ENCODE data around the gene GMIP. TPM values are rescaled to one million over a fixed set of nuclear protein-coding genes. Genes with fewer than 3 reads are reported as not detected.

GMIP gene, protein sequence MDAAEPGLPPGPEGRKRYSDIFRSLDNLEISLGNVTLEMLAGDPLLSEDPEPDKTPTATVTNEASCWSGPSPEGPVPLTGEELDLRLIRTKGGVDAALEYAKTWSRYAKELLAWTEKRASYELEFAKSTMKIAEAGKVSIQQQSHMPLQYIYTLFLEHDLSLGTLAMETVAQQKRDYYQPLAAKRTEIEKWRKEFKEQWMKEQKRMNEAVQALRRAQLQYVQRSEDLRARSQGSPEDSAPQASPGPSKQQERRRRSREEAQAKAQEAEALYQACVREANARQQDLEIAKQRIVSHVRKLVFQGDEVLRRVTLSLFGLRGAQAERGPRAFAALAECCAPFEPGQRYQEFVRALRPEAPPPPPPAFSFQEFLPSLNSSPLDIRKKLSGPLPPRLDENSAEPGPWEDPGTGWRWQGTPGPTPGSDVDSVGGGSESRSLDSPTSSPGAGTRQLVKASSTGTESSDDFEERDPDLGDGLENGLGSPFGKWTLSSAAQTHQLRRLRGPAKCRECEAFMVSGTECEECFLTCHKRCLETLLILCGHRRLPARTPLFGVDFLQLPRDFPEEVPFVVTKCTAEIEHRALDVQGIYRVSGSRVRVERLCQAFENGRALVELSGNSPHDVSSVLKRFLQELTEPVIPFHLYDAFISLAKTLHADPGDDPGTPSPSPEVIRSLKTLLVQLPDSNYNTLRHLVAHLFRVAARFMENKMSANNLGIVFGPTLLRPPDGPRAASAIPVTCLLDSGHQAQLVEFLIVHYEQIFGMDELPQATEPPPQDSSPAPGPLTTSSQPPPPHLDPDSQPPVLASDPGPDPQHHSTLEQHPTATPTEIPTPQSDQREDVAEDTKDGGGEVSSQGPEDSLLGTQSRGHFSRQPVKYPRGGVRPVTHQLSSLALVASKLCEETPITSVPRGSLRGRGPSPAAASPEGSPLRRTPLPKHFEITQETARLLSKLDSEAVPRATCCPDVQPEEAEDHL
- total RNA-seq: 11.2 and 14.7 TPM in 2 replicates

DNA sequence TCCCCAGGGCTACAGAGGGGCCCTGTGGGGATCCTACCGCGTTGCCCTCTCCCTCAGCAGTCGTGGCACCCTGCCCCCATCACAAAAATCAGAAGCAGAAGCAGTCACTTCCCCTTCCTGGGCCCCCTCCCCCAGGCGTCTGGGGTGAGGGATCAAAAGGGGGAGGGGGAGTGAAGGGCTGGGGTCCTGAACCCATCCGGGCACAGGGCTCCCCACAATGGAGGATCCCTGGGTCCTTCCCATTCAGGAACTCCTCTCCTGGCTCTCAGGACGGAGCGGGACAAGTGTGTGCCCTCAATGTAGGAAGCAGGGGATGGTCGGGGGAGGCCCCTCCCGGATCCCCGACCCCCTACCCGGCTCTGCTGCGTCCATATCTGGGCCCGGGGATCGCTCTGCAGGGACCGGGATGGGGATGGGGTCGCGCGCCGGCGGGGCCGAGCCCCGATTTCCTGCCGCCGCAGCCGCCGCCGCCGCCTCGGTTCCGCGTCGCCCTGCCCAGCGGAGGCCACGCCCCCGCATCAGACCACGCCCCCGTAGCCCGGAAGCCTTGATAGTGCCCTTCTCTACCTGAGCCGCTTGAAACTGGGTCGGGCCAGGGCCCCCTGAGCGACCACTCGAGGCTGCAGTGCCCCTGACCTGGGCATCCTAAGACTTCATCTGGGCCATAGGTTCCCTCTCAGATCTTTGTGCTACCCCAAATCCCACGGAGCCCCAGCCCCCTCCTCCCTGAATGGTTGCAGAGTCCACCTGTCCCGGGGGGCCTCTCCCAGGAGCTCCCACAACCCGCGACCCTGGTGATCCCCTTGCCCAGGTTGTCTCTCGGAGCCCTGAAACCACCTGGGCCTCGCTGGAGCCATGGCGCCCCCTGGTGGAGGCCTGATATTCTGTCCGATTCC, at the start of gene GMIP:
Gene GMIP (minus strand): TSS at position 500 of the 896 bp plus-strand sequence. CDS start 128 bp downstream, at position 372.

DNA sequence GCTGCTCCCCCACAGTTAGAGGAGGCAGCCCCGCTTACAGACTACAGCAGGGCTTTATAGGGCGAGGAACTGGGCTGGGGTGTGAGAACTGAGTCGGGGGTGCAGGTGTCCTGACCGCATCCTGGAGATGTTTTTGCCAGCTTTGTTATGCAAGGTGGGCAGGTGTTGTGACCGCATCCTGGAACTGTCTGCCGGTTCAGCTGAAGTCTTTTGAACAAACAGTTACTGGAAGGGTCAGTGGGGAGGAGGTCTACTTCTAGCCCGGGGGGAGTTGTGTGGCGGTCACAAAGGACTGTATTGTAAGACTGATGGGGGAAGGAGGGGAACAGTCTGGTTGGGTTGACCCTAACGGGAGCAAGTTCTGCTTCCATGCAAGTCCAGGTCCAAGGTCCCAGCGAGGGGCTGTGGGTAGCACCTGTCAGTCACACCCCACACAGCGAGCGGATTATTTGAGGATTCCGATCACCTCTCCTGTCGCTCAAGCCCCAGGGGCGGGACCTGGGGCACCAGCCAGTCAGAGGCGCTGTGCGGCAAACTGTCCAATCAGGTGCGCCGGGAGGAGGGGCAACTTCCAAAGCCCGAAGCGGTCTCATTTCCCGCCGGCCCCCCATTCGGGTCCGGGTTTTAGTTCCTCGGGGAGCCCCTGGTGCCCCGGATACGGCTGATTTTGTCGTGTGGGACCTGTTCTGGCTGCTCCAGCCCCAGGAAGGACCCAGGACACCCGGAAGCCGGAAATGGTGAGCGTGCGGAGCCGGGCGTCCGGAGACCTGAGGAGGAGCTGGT, 25.0 kb upstream of the GMIP start, which contains the start of gene ZNF101:
Gene ZNF101 (plus strand): TSS at position 610 of the 783 bp plus-strand sequence. CDS start 125 bp downstream, at position 735.

DNA sequence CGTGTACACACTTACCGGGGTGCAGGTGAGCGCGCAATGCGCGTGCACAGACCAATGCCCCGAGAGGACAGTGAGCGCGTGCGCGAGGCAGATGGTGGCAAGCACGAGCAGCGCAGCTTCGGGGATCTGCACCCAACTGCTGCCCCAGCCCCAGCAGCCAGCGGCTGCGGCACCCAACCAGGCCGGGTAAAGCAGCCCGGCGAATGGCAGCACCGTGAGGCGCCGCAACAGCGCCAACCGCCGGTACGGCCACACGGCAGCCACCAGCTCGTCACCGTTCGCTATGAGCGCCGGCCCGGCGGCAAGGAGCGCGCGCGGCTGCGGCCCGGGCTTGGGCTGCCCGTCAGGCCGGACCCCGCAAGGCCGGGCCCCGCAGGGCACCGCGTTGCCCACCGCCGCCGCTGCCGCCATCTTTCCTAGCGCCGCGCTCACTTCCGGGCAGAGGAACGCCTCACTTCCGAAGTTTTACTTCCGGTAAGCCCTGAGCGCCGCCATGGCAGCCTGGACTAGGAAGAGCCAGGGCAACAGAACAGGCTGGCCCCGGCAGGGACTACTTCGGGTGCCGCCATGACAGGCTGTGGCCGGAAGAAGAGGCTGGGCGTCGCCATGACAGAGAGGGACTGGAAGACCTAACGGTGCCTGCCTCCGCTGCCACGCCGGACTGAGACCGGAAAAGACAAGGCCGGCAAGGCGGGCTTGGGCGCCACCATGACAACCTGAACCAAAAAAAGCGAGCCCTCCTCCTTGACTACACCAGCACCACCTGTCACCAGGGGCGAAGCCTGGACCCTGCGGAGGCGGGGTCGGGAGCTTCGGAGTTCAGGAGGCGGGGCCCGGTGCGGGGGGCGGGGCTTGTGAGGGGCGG, 20.0 kb upstream of the GMIP start, which contains the start of gene ATP13A1:
Gene ATP13A1 (minus strand): TSS at position 421 of the 865 bp plus-strand sequence. CDS start 10 bp downstream, at position 411.

DNA sequence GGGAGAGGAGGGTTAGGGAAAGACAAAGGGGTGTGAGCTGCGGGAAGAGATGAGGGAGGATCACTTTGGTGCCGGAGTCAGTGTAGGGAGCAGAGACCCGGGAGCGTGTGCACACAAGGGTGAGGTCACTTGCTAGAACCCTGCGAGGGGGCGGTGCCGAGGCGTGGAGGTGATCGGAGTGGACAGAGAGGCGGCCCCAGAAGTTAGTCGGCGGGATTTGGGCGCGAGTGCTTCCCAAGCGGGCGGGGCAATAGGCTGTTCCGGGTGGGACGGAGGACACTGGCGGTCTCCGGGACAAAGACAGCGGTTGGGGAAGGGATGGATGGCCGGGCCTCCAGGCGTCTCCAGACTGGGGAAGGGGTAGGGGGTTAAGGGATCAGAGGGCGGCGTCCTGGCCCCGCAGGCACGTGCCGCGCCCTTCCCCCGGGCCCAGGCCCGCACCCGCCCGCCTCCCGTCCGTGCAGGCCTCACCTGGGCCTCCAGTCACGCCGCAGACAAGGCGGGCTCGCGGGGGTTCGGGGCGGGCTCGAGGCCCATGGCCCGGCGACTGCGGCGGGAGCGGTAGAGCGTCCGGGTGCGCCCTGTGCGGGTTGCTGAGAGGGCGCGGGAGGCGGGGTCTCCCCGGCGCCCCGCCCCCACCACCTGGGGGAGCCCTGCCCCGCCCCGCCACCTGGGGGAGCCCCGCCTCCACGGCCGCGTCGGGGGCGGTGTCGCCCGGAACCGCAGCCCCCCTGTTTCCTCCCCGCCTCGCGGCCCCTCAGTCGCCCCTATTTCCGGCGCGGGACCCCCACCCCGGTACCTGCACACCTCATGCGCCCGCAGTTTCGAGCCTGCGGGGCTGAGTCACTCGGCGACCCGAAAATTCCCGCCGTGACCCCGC, 15.6 kb downstream of the GMIP start, which contains the start of gene LPAR2:
Gene LPAR2 (minus strand): TSS at position 600 of the 880 bp plus-strand sequence. CDS start 945 bp downstream, outside the sequence.

DNA sequence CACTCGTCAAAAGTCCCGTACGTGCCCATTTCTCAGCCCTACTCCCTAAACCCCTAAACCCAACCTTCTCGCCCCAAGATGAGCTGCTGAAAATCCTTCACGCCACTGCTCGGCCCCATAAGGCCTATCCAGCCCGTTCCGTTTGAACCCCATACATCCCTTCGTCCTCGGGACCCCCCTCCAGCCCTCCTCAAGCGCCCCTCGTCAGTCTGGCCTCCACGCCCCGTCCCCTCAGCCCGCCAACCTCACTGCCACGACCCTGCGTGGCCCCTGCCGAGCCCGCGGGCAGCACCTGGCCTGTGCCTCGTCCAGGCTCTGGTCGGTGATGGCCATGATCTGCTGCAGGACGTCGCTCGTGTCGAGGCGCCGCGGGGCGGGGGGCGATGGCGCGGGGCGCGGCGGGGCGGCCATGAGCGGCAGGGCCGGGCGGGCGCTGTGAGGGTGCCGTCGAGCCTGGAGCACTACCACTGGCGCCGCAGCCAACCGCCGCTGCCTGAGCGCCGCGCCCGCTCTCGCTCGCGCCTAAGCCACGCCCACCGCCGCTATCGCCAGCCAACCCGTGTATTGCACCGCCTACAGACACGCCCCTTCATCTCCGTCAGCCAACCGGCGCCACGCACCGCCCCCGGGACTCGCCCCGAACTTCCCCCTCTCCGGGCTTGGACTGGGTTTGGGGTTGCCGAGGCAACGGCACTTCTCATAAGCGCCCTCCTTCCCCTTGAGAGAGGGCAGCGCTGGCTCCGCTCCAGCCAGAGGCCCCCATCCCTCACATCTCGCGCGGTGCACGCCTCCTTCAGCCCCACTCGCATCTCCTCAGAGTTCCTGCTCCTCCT, 25.0 kb downstream of the GMIP start, which contains the start of gene PBX4:
Gene PBX4 (minus strand): TSS at position 469 of the 833 bp plus-strand sequence. CDS start 58 bp downstream, at position 411.

Other genes starting within 250 kb of the GMIP start
- 91.4 and 101 TPM in 2 replicates for gene GATAD2A, start 238.0 kb downstream of the GMIP start, total RNA-seq
- 1.1 and 1.3 TPM in 2 replicates for gene TSSK6, start 128.1 kb downstream of the GMIP start, total RNA-seq
- gene NDUFA13, start 127.4 kb downstream of the GMIP start, total RNA-seq: 91.4 and 151 TPM in 2 replicates
- gene YJEFN3, start 114.7 kb downstream of the GMIP start, total RNA-seq: 0.33 and 0.48 TPM in 2 replicates
- gene CILP2, start 105.4 kb downstream of the GMIP start, total RNA-seq: not detected in 2 replicates
- gene PBX4, start 25.0 kb downstream of the GMIP start, total RNA-seq: not detected in 2 replicates
- gene LPAR2, start 15.4 kb downstream of the GMIP start, total RNA-seq: 1.3 and 1.8 TPM in 2 replicates
- 49.3 and 72.5 TPM in 2 replicates for gene ATP13A1, start 20.0 kb upstream of the GMIP start, total RNA-seq
- 6.9 and 14.7 TPM in 2 replicates for gene ZNF101, start 25.2 kb upstream of the GMIP start, total RNA-seq
- gene ZNF14, start 89.5 kb upstream of the GMIP start, total RNA-seq: 5.2 and 5.5 TPM in 2 replicates
- 6.9 and 13.1 TPM in 2 replicates for gene ZNF506, start 178.1 kb upstream of the GMIP start, total RNA-seq
- gene ZNF253, start 222.2 kb upstream of the GMIP start, total RNA-seq: 6.5 and 6.7 TPM in 2 replicates